HG03064 (cell line): ENCODE measurements around the gene ASPN.

ENCODE experiments used
- ATAC-seq: cut with Tn5 transposase; IDR thresholded peaks from one replicate; pipeline ENCODE4 v1.9.1; 2021; ENCODE audit warnings: low read depth; ENCODE audit not compliant: unreplicated experiment

The ASPN gene

GRCh38 chr9:92482329-92482728, at the start of gene ASPN:
Gene ASPN, minus strand, starts transcription at chr9:92482506.
- ATAC-seq: no peak

- no peak for ATAC-seq
Observed at GRCh38 chr9:92530893-92531292, 48.6 kb upstream of the ASPN start.

GRCh38 chr9:92529124-92529523, 46.8 kb upstream of the ASPN start:
- ATAC-seq: no peak

- no peak for ATAC-seq
Observed at GRCh38 chr9:92528522-92528849, 46.2 kb upstream of the ASPN start.

GRCh38 chr9:92527832-92528521, 45.7 kb upstream of the ASPN start:
- ATAC-seq: no peak

GRCh38 chr9:92527291-92527828, 45.1 kb upstream of the ASPN start:
- no peak for ATAC-seq

GRCh38 chr9:92525306-92525705, 43.0 kb upstream of the ASPN start:
- ATAC-seq: no peak

GRCh38 chr9:92524881-92525280, 42.6 kb upstream of the ASPN start:
- no peak for ATAC-seq

- ATAC-seq: no peak
Observed at GRCh38 chr9:92522983-92523970, 41.0 kb upstream of the ASPN start.

GRCh38 chr9:92520837-92521236, 38.5 kb upstream of the ASPN start:
- no peak for ATAC-seq

- ATAC-seq: no peak
Observed at GRCh38 chr9:92518199-92518598, 35.9 kb upstream of the ASPN start.

GRCh38 chr9:92517046-92517445, 34.7 kb upstream of the ASPN start:
- ATAC-seq: no peak

- no peak for ATAC-seq
Observed at GRCh38 chr9:92516521-92516920, 34.2 kb upstream of the ASPN start.

- no peak for ATAC-seq
Observed at GRCh38 chr9:92514635-92515034, 32.3 kb upstream of the ASPN start.

GRCh38 chr9:92513349-92513748, 31.0 kb upstream of the ASPN start:
- ATAC-seq: no peak

GRCh38 chr9:92512622-92513021, 30.3 kb upstream of the ASPN start:
- no peak for ATAC-seq

GRCh38 chr9:92510747-92511146, 28.4 kb upstream of the ASPN start:
- no peak for ATAC-seq

GRCh38 chr9:92509050-92509449, 26.7 kb upstream of the ASPN start:
- no peak for ATAC-seq

GRCh38 chr9:92508018-92508820, 25.9 kb upstream of the ASPN start:
- ATAC-seq: no peak

- ATAC-seq: no peak
Observed at GRCh38 chr9:92507496-92507895, 25.2 kb upstream of the ASPN start.

- no peak for ATAC-seq
Observed at GRCh38 chr9:92507005-92507404, 24.7 kb upstream of the ASPN start.
